Epithelial cell of prostate (primary cell): ENCODE data around the gene HYOU1.
"Not testable (repeated sequence)": the region's sequence is repeated elsewhere in the genome, so short reads cannot be mapped to it uniquely, and the experiment has no call there.

ENCODE experiments used
- DNase-seq: peaks from one replicate; pipeline ENCODE4 v3.0.0-alpha.2; 2011; ENCODE audit warnings: low read depth, low spot score
- H3K27ac ChIP-seq: fragments of 450-650 bp; 2 replicates; pipeline ENCODE4 v1.5.1; 2017; ENCODE audit warnings: mild to moderate bottlenecking

Gene HYOU1

GRCh38 chr11:119024430-119025098 lies 32.4 kb downstream of the HYOU1 start:
- no peak overlapping the region for H3K27ac ChIP-seq
- no peak for DNase-seq

DNA sequence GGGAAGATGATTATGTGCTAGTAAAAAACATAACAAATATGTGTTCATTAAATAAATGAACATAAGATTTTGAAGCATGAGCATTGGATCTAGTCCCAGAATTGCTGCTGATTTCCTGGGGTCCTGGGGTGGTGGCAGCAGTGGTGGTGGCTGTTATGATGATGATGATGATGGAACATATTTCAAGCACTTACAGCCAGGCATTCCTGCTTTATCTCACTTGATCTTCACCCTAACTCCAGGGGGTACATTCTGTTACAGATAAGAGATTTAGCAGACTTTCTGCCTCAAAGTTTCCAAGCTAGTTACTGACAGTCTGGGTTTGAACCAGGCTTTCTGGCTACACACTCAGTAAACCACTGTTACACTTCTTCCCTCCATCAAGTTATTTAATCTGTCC lies 33.3 kb downstream of the HYOU1 start:
- DNase-seq, result no peak
- H3K27ac ChIP-seq, result no peak overlapping the region

DNA sequence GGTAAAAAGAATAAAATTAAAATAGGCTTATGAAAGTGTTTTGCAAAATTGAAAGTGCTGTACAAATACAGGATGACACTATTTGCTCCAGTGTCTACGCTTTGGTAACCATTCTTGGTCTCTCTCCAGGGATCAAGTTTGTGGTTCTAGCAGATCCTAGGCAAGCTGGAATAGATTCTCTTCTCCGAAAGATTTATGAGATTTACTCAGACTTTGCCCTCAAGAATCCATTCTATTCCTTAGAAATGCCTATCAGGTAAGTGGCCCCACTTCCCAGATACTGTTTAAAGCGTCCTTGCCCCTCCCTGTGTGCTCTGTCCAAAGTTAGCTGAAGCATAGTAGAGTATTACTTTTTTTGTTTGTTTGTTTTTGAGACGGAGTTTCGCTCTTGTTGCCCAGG lies 35.4 kb downstream of the HYOU1 start:
- no peak overlapping the region for H3K27ac ChIP-seq
- no peak for DNase-seq

- no peak for DNase-seq
- H3K27ac ChIP-seq, result peak overlapping the region; percentile 91
Observed at GRCh38 chr11:119019996-119020395, 37.0 kb downstream of the HYOU1 start.

DNA sequence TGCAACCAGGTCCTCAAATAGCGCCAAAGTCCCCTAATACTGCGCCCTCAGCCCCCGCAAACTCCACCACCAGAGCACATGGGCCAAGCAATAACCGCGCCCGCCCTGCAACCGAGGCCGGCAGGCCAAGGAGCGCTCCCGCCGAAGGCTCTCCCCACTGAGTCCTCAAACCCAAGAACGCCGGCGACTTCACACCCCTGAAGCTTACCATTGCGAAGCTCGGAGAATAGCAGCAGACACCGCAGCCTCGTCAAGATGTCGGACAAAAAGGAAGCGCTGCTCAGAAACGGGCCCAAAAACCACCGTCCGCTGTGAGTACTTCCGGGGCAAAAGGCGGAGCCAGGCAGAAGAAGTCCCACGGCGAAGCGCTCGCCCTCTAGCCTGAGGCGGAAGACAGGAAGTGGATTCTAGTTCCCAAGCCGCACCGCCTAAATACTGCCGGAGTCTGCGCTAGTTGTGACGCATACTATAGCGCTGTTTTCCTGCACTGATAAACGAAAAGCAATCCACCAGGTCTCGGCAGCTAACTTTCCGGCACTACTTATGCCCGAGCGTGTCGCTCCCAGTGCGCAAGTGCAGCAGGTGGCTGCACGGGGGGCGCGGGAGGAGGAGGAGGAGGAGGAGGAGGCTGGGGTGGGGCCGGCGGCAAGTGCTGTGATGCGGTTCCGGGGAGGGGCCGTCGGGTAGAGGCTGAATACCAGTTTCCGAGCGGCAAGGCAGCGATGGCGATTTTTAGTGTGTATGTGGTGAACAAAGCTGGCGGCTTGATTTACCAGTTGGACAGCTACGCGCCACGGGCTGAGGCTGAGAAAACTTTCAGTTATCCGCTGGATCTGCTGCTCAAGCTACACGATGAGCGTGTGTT lies 38.7 kb downstream of the HYOU1 start, which contains the start of the genes RPS25 and TRAPPC4:
Gene RPS25, minus strand, starts transcription at position 270 of the 865 bp plus-strand sequence. Its CDS starts 59 bp downstream, at position 211.
Gene TRAPPC4, plus strand, starts transcription at position 693 of the 865 bp plus-strand sequence. Its CDS starts 30 bp downstream, at position 723.
- DNase-seq, result peak; percentile 82
- H3K27ac ChIP-seq, result peak within 1 kb of the TSS; percentile 91

DNA sequence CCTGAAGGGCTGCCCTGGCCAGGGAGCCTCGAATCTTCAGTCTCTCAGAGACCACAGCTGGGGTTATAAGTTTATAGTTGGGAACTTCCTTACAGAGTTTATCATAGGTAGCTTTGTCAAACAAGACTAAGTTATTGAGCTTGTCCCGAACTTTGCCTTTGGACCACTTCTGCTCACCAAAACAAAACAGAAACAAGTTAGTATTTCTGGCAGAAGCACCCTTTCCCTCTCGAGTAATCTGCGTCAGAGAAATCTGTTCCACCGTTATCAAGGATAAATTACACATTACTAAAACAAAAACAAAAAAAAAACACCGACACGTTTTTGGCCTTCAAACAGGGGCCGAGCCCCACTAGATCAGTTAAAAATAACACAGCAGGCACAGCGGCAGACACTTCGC lies 39.6 kb downstream of the HYOU1 start:
- H3K27ac ChIP-seq, result peak overlapping the region; percentile 91
- DNase-seq, result not testable (repeated sequence)

DNA sequence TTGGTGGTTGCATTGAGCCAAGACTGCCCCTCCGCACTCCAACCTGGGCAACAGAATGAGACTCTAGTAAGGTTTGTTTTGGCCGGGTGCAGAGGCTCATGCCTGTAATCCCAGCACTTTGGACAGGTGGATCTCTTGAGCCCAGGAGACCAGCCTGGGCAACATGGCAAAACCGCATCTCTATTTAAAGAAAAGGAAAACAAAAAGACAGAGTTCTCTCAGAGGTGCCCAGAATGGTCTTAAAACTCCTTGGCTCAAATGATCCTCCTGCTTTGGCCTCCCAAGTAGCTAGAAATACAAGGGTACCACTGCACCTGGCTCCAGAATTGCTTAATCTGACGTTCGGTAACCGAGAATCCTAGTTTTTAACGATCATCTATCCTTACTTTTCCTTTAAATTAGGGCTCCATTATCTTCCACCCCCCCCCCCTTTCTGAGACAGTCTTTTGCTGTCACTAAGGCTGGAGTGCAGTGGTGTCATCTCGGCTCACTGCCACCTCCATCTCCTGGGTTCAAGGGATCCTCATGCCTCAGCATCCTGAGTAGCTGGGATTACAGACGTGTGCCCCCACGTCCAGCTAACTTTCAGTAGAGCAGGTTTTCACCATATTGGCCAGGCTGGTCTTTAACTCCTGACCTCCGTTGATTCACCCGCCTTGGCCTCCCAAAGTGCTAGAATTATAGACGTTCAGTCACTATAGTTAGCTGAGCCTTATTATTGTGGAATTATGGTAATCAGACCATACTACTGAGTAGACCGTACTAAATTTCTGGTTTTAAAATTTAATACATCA lies 40.6 kb downstream of the HYOU1 start:
- peak overlapping the region; percentile 91 for H3K27ac ChIP-seq
- no peak for DNase-seq

- DNase-seq, result no peak
- peak overlapping the region; percentile 91 for H3K27ac ChIP-seq
Observed at GRCh38 chr11:119015054-119015611, 41.9 kb downstream of the HYOU1 start.

GRCh38 chr11:119014209-119014924 lies 42.6 kb downstream of the HYOU1 start:
- H3K27ac ChIP-seq, result peak overlapping the region; percentile 91

DNA sequence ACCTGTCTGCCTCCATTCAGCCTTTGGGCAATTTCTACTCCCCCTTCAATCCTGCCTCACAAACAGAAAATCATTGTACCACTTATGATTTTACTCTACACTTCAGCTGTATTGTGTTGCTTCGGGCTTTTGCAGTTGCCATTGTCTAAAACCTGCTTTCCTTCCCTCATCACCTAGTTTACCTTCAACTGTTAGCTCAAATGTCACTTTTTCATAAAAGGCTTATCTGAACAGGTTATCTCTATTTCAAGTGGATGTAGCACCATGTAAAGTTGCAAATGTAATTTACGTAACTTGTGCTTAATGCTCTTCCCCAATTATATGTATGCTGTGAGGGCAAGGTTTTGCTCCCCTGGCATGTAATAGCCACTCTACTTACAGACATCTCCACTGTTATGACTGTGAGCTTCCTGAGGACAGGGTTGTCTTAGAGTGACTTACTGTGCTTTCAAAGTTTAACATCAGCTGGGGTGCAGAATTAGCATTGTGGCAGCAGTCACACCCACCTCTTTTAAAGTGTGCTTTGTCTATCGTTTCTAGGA lies 44.3 kb downstream of the HYOU1 start:
- no peak for DNase-seq
- no peak overlapping the region for H3K27ac ChIP-seq

More at GRCh38 chr11:119014209-119014924, 42.6 kb downstream of the HYOU1 start:
- no peak for DNase-seq

DNA sequence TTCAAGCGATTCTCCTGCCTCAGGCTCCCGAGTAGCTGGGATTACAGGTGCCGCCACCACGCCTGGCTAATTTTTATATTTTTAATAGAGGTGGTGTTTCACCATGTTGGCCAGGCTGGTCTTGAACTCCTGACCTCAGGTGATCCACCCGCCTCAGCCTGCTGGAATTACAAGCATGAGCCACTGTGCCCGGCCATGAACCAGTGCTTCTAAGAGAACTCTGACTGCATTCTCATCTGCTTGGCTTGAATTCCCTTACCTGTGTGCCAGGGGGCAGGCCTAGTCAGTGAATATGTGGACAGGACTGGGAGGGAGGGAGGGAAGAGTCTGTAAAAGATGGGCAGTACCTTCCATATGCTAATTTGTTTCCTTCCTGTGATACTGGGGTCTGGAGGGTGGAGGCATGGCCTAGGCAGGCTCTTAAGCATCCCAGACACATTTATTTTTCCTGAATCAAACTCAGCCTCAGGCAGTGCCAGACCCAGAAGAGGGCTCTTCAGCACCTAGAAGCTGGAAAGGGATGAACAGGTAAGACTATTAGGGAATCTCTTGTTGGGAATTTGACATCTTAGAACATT lies 45.4 kb downstream of the HYOU1 start:
- DNase-seq, result no peak
- H3K27ac ChIP-seq, result peak overlapping the region; percentile 10

GRCh38 chr11:119006656-119007055 lies 50.3 kb downstream of the HYOU1 start:
- H3K27ac ChIP-seq, result no peak overlapping the region
- DNase-seq, result no peak

DNA sequence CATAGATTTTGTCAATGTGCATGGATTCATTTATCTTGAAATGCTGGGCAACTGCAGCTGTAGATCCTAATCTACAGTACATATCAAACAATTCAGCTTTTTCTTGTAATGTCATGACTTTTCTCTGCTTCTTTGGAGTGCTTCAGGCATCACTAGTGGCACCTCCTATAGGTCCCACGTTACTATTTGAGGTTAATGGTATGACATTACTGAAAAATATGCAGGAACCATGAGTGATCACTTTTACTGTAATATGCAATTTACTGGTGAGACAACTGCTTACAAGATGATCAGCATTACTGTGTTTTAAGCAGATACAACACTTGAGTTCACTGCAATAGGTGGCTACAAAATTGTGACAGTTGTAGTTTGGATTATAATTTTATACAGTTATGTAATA lies 56.1 kb downstream of the HYOU1 start:
- DNase-seq, result no peak
- H3K27ac ChIP-seq, result peak overlapping the region; percentile 92

GRCh38 chr11:118998822-118999221 lies 58.2 kb downstream of the HYOU1 start:
- peak overlapping the region; percentile 92 for H3K27ac ChIP-seq
- DNase-seq, result no peak

DNA sequence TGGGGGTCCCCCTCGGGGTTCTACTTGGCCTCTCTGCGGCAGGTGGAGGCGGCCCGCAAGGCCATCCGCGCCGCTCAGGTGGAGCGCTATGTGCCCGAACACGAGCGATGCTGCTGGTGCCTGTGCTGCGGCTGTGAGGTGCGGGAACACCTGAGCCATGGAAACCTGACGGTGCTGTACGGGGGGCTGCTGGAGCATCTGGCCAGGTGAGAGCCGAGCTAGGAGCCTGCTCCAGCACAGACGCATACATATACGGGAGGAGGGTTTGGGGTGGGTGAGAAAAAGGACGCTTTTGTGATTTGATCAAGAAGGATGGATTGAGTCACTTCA lies 58.7 kb downstream of the HYOU1 start:
- H3K27ac ChIP-seq, result peak overlapping the region; percentile 92
- no peak for DNase-seq

DNA sequence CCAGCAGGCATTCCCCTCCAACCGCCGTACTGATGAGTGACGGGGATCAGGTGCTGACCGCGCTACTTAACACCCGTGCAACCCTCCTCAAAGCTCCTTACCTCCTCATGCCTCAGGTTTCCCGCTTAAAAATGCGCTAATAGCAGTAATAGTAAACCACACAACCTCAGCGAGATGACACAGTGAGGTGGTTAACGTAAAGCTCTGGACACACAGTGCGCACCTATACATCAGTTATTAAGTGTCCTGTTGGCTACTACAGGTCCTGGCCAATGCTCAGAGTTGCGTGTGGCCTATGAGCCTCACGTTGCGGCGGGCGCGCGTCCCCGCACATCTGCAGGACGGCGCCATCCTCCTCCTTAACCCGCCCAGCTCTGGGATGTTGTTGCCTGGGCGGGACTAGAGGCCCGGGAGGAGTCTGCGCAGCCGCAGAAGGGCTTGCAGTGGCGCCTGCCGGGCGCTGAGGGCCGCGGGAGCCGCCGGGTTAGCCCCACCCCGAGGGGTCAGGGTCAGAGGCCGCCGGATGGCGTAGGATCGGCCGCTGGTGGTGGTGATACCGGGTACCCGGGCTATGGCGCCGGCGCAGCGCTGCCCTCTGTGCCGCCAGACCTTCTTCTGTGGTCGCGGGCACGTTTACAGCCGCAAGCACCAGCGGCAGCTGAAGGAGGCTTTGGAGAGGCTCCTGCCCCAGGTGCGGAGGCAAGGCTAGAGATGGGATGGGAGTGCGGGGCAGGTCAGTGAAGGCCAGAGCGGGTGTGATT lies 59.2 kb downstream of the HYOU1 start, which contains the start of gene CENATAC:
Gene CENATAC, plus strand, starts transcription at position 512 of the 761 bp plus-strand sequence. Its CDS starts 60 bp downstream, at position 572.
- no peak for DNase-seq
- H3K27ac ChIP-seq, result peak within 1 kb of the TSS; percentile 92

GRCh38 chr11:118996926-118997626 lies 59.9 kb downstream of the HYOU1 start:
- no peak for DNase-seq
- H3K27ac ChIP-seq, result no peak overlapping the region
